GM10248 (cell line): ENCODE measurements around the gene FOXL2NB.

Experiments used
- CTCF ChIA-PET: fragments of 300-600 bp; sonication (Branson Sonifier 250); formaldehyde crosslinking; extraction: SDS; loops from one replicate; lab custom pipeline; 2021; ENCODE audit warnings: antibody characterized with exemption; lab: Yijun Ruan, JAX
- POLR2A ChIA-PET: fragments of 350-650 bp; sonication (Branson Sonifier 250); formaldehyde crosslinking; extraction: SDS; loops from one replicate; lab custom pipeline; 2020; ENCODE audit warnings: antibody characterized with exemption; lab: Yijun Ruan, JAX
- DNase-seq: peaks from one replicate; pipeline ENCODE4 v3.0.0; 2012; ENCODE audit errors: extremely low spot score
- CTCF ChIP-seq: IDR thresholded peaks from 2 replicates; pipeline ENCODE4 v1.5.1; 2012; ENCODE audit warnings: mild to moderate bottlenecking, low read depth; ENCODE audit errors: extremely low read depth, missing control alignments, control extremely low read depth

FOXL2NB gene

DNA sequence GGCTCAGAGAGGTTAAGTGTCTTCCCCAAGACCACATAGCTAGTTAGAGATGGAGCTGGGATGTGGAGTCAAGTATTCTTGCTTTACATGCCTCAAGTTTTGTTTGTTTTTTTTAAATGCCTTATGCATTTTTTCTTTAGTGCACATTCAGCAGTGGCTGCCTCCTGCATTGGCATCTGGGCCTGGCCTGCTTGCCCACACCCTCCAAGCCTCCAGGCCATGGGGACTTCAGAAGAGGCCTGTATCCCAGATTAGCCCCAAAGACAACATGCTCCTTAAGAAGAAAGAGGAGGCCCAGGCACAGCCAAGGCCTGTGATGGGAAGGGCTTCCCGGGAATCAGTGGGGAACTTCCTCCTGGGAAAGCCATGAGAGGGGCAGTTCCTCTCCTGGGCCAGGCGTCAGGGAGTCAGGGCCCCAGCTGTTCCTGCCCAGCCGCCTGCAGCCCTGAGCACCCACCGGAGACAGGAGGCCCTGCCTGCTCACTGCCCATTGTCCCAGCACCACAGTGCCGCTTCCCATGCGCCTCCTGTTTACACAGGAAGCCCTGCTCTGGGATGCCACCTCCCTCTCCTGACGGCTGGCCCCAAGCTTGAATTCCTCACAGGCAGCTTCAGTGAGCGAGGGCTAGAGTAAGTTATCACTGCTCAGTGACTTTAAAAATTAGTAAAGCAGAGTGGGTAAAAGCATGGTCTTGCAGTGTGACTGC lies 16.0 kb downstream of the FOXL2NB start:
- POLR2A ChIA-PET = no interaction called here
- CTCF ChIA-PET = no interaction called here
- DNase-seq = no peak
- no peak for TF ChIP-seq CTCF

DNA sequence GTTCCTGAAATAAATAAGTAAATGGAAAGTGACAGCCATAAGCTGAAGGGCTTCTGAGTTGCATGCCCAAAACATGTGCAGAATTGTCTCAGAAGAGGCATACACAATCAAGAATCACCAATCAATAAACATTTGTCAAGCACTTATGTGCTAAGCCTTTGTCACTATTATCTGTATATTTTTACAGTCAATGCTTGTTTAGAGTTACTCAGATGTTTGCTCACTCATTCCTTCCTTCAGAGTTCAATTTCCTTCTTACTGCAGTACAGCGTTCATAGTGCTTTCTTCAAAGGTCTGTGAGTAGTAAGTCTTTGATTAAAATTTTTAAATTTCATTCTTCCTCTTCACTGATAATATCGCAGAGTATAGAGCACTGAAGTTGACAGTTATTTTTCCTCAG lies 17.2 kb downstream of the FOXL2NB start:
- no peak for DNase-seq
- ChIA-PET POLR2A (no interaction called here), CTCF (interaction anchor here (1.1 kb wide), 1 partner anchor 17 kb away, joined by 3 read pairs; the partner anchor contains the start of genes FOXL2 and FOXL2NB)
- TF ChIP-seq CTCF = no peak

DNA sequence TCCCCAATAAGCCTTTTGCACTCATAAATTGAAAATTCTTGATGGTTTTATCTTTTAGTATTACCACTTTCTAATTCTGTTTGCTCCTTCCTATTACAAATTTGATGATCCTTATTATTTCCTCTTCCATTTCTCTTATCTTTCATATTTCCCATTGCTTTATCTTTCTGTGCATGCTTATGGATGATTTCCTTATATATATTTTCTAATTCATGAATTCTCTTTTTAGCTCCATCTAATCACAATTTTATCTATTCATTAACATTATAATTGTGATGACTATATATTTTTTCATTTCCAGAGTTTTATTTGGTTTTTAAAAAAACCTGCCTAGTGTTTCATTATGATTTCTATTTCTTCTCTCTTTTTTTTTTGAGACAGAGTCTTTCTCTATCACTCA lies 17.9 kb downstream of the FOXL2NB start:
- no peak for TF ChIP-seq CTCF
- ChIA-PET CTCF (interaction anchor here (1.1 kb wide), 1 partner anchor 18 kb away, joined by 3 read pairs; the partner anchor contains the start of genes FOXL2 and FOXL2NB), POLR2A (no interaction called here)
- DNase-seq = no peak

DNA sequence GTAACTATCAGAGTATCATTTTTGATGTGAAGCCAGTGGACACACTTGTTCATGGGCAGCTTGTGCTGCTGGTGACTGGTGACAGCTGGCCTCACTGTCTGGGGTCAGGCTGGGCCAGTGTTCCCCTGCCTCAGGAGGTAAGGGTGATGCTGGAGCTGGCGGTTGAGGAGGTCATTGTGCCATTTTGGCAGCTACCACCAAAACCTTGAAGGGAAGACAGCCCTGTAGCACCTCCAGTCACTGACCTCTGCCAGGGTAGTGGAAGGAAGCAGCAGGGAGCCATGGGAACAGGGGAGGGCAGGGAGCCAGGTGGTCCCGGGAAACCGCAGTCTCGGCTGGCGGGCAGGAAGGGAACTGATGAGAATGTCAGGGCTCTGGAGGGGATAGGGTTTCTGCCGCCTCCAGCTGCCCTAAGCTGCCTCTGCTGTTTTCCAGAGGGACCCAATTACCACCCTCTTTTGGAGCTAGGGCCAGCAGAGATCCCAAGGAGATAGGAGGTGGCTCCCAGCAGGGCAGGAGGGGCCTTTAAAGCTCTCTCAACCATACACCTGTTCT lies 24.8 kb downstream of the FOXL2NB start:
- CTCF ChIA-PET = interaction anchor here (1.1 to 1.6 kb wide), 2 partner anchors 56 to 339 kb away, joined by 3 read pairs; no protein-coding TSS in a partner anchor
- POLR2A ChIA-PET = no interaction called here
- no peak for TF ChIP-seq CTCF
- no peak for DNase-seq

DNA sequence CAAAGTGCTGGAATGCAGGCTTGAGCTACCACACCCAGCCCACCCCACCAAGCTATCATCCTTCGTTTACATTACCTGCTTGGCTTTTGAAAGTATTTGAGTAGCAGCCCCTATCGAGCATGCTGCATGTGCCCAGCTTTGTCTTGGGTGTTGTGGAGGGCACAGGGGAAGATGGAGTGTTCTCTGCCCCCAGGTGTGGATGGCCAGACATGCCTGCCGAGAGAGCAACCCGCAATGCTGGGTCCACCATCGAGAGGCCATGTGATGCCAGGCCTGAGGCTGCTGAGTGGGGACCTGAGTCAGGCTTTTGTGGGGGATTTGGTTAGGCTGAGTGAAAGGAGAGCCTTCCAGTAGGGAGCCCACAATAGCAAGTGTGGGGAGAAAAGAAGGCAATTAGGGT lies 25.9 kb downstream of the FOXL2NB start:
- no peak for TF ChIP-seq CTCF
- POLR2A ChIA-PET = no interaction called here
- DNase-seq = no peak
- CTCF ChIA-PET = interaction anchor here (0.7 kb wide), 1 partner anchor 57 kb away, joined by 4 read pairs; no protein-coding TSS in a partner anchor

DNA sequence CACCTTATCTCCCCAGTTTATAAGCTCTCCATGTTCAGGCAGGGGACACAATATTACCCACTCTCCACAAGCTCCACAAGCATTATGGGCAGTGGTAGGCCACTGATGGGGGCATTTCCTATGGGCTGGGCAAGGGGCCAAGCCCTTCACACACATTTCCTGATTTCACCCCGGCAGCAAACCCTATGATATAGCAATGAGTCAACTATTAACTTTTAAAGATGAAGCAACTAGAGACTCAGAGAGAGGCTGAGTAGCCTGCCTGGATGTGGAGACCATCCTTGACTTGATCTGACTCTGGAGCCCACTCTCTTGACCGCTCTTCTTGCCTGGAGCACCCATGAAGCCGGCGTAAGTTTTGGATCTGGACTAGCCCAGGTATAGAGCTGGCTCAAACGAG lies 27.4 kb downstream of the FOXL2NB start:
- ChIA-PET POLR2A (no interaction called here), CTCF (no interaction called here)
- no peak for TF ChIP-seq CTCF
- no peak for DNase-seq
